Measurements from ENCODE around the gene ANKRD55.

DNA sequence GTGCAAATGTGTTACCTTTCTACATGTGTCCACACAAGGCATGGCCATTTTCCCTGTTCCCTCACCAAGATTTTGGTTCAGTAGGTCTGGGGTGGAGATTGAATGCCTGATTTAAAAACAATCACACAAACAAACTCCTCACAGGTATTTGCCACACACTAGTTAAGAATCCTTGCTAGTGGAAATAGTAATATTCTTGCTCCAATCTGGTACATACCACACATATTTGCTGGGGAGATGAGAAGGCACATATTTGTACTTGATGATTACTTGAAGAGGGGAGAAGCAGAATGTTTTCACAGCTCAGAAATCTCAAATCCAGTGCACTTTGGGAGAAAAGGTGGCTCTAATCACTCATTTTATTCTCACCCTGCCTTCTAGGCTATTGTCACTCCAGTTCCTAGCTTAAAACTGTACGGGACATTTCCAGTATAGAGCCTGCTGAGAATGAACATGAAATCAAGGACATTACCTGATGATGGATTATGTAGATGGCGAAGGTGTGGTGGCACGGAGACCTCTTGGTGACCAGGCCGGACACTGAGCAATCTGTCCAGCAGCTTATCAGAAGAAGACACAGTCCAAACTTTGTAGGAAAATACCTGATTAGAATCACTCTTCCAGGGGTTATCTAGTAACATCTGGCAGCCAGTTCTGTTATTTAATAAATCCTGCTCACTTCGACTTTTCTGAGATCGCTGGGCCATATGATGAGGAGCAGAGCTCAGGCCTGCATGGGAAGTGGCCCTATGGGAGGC, 122.3 kb downstream of the ANKRD55 start:
- no peak for TF ChIP-seq EZH2 (IDR thresholded peaks at IDR 0.05; ENCODE audit: low read depth)
- TF ChIP-seq, protein P1, sequence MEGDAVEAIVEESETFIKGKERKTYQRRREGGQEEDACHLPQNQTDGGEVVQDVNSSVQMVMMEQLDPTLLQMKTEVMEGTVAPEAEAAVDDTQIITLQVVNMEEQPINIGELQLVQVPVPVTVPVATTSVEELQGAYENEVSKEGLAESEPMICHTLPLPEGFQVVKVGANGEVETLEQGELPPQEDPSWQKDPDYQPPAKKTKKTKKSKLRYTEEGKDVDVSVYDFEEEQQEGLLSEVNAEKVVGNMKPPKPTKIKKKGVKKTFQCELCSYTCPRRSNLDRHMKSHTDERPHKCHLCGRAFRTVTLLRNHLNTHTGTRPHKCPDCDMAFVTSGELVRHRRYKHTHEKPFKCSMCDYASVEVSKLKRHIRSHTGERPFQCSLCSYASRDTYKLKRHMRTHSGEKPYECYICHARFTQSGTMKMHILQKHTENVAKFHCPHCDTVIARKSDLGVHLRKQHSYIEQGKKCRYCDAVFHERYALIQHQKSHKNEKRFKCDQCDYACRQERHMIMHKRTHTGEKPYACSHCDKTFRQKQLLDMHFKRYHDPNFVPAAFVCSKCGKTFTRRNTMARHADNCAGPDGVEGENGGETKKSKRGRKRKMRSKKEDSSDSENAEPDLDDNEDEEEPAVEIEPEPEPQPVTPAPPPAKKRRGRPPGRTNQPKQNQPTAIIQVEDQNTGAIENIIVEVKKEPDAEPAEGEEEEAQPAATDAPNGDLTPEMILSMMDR (conservative IDR thresholded peaks at IDR 0.05): no peak

Data from PC-9 (cell line).